Middle frontal gyrus (tissue), 1 donor: ENCODE results near the gene ENTPD5.
"Not testable (repeated sequence)": the region's sequence is repeated elsewhere in the genome, so short reads cannot be mapped to it uniquely, and the experiment has no call there.

Experiments
- DNase-seq: peaks from one replicate; pipeline ENCODE4 v3.0.0-alpha.2; 2015; ENCODE audit warnings: low spot score; ENCODE audit errors: extremely low spot score

Gene ENTPD5

DNA sequence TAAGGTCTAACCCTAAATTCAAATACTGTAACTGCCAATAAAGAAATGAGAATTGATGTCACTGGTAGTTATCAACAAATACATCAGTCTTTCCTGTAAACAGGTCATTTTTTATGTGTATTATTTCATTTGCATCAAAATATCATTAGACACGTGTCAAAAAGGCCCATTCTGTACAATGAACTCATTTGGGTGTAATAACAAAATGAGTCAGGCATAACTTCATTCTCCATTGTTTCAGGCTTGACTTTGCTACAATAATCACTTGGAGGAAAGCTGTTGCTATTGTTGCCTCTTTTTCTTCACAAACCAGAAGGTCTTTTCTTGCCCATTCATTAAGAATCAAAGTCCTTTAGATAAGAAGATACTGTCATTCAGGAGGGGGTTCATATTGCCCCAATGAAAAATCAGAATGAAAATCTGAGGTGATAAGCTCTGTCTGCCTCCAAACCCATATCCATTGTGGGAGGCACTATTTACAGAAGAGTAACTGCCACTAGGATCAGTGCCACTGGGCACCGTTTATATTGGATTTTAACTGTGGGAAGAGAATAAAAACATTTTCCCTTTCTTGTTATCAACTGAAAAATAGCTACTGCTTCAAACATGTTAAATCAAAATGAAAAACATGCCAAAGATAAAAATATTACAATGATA lies 10.1 kb downstream of the ENTPD5 start:
- DNase-seq = no peak

DNA sequence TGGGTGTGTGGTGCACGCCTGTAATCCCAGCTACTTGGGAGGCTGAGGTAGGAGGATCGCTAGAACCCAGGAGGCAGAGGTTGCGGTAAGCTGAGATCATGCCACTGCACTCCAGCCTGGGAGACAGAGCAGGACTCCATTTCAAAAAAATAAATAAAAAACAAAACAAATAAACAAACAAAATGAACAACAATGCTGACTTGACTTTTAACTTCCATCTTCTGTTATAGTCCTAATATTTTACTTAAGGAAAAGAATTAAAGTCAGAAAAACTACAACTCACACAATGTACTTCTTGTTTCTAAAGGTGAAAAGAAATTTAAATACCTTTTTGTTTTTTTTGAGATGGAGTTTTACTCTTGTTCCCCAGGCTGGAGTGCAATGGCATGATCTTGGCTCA lies 13.4 kb downstream of the ENTPD5 start:
- DNase-seq = not testable (repeated sequence)

DNA sequence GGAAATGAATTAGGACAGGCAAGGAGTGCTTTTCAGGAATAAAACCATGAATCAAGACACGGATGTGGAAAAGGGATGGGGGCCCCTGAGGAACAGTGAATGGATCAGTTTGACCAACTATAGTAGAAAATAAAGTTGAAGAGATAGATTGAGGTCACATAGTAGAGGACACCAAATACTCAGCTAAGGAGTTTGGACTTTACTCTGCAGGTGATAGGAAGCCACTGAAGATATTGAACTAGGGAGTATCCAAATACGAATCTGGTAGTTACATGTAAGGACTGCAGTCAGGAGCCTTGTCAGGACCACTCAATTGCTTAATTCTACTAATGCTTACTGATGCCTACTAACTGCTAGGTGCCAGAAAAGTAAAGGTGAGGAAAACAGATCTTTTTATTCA lies 20.4 kb downstream of the ENTPD5 start:
- no peak for DNase-seq

DNA sequence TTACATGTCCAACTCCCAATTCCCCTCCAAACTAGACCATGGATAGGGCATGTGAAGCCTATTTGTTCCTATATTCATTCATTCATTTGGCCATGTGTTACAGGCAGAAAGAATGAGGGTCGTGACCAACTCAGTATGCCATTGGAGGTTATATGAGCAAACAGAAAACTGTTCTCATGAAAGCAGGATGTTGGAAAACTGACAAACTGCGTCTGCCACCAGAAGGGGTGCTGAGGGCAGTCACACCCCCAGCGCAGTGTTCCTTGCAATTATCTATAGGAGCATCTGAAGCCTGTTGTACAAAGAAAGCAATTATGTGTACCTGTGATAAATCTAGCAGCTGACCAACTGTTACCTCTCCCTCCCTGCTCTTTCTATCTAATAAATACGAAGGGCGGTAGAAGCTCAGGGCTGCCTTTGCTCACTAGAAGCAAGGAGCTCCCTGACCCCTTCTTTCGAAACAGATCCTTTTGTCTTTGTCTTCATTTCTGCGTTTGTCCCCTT lies 21.1 kb downstream of the ENTPD5 start:
- DNase-seq = no peak

DNA sequence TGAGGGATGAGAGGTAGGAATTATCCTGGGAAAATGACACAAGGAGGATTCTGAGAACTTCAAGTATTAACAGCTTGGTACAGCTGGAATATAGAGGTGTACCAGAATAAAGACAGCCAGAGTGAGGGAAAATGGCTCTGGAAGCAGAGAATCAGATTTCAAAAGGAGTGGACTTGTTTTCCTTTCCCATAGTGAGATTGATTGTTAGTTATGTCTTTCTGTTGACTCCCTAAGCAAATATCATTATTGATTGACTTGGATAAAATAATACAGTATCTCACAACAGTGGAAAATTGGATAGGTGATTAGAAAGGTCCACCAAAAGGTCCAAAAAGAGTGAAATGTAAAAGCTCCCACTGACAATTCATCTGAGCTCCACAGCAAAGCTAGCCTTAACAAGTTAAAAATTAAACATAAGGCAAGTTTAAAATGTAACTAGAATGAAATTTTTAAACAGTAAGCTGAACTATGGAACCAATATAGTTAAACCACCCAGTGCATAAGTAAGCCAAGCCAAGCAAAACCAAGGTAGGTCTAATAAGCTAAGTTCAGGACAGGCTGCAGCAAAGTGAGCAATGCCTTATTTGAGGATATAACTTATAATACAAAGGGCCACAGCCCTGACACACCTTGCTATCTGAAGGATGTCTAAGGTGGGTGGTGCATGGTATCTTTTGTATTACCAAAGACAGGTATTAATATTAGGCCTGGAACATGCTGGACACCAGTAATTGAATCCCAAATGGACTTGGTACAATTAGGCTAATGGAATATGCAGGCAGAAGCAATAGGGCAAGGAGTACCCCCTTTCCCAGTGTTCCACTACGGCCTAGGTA lies 21.8 kb downstream of the ENTPD5 start:
- DNase-seq = no peak

DNA sequence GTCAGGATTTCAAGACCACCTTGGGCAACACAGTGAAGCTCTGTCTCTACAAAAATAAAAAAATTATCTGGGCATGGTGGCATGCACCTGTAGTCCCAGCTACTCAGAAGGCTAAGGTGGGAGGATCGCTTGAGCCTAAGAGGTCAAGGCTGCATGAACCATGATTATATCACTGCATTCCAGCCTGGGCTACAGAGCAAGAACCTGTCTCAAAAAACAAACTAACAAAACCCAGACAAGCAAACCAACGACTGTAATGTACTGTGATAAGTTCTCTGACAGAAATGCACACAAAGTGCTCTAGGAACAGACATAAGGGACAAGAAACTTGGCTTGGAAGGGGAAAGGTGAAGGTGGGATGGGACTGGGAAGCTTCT lies 22.4 kb downstream of the ENTPD5 start:
- no peak for DNase-seq

DNA sequence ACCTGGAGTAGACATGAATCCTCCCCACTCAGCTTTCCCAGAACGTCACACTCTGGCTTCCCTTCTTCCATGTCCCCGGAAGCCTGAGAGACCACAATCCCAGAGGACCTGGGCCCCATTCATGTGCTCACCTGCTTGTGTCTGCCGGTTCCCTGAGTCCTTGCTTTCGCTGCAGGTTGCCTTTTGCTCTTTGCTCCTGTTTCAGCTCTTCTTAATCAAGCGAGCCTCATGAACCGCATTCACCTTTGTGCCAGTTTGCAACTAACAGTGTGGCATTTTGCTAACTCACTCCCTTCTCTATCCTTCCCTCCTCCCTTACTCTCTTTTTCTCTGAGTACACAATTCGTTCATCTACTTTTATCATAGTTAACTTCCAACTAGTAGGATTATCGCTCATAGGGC lies 23.1 kb downstream of the ENTPD5 start:
- DNase-seq = no peak

DNA sequence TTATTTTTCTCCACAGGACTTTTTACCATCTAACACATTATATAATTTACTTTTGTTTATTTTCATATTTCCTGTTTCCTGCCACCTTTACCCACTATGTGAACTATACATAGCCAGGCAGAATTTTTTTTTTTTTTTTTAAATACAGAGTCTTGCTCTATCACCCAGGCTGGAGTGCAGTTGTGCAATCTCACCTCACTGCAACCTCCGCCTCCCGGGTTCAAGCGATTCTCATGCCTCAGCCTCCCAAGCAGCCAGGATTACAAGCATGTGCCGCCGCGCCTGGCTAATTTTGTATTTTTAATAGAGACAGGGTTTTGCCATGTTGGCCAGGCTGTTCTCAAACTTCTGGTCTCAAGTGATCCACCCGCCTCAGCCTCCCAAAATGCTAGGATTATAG lies 24.2 kb downstream of the ENTPD5 start:
- not testable (repeated sequence) for DNase-seq

DNA sequence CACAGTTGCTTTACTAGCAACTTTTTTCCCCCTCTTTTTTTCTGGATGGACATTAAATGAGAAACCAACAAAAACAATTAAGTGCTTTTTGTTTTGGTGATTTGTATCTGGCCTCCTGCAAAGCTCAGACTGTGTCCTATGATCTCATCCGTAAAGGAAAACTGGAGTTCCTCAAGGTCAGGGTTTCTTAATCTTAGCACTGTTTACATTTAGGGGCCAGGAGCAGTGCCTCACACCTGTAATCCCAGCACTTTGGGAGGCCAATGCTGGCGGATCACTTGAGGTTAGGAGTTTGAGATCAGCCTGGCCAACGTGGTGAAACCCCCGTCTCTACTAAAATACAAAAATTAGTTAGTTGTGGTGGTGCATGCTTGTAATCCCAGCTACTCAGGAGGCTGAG lies 28.0 kb downstream of the ENTPD5 start:
- DNase-seq = no peak

DNA sequence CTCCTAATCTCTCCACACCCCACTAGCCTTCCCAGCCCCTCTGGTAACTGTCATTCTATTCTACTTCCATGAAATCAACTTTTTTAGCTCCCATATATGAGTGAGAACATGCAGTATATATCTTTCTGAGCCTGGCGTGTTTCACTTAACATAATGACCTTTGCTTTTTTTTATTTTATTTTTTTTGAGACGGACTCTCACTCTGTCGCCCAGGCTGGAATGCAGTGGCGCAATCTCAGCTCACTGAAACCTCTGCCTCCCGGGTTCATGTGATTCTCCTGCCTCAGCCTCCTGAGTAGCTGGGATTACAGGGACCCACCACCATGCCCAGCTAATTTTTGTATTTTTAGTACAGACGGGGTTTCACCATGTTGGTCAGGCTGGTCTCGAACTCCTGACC lies 30.4 kb downstream of the ENTPD5 start:
- not testable (repeated sequence) for DNase-seq

DNA sequence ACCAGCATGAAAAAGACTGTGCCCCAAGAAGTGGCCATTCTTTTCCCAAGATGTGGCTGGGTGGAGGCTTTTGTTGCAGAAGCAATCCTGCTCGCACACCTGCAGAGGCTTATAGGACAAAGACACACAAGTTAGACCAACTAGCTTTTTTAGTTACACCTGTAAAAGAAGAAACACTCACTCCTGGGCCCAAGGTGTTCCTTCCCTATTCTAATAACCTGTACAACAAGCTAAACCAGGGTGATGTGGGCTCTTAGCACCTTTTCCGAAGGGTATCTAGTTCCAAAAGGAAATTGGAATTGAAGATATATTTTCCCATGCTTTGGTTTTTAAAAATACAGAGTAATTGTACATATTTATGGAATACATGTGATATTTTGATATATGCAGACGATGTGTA lies 31.0 kb downstream of the ENTPD5 start:
- no peak for DNase-seq

DNA sequence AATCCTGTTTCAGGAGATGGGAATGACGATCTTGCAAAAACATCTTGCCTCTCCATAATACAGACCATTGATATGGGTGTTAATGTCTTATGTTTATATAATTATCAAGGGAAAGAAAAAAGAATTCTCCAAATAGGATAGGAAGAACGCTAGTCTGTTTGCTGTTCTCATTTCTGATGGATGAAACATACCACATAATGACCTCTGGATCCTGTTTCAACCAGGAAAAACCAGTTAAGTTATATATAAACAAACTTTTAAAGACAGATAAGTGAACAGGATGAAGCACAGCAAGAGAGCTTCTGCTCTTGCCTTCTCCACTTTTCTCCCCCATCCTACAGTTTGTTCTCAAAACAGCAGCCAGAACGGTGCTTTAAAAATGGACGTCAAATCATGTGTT lies 41.2 kb downstream of the ENTPD5 start:
- DNase-seq = no peak

DNA sequence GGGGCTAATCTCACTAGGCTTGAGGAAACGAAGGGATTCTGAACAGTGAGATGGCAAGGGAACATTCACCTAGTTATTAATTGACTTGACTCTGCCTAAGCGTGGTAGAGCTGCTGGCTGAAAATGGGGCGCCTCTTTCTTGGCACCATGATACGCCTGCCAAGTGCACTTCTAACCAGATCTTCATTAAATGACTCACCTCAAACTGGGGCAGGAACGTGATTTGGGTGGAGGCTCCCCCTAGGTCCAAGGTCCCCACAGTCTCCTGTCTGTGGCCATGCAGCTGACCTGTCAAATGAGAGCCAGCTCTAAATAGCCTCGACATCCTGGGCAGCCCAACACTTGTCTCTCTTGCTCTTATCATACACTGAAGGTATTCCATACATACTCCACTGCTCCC lies 43.0 kb downstream of the ENTPD5 start:
- DNase-seq = no peak

DNA sequence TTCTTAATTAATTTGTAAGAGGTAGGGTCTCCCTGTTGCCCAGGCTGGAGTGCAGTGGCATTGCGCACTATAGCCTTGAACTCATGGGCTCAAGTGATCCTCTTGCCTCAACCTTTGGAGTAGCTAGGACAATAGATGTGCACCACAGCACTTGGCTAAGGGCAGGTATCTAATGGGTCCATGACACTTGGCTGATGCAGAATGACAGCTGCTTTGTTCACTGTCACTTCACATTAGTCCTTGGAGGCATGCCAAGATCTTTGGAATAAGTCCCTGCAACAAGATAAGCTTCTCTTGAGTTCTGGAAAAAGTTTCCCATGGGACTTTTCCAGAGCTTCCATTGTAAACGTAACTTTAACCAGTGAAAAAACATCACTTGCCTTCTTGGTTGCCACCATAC lies 45.6 kb downstream of the ENTPD5 start:
- DNase-seq = no peak

DNA sequence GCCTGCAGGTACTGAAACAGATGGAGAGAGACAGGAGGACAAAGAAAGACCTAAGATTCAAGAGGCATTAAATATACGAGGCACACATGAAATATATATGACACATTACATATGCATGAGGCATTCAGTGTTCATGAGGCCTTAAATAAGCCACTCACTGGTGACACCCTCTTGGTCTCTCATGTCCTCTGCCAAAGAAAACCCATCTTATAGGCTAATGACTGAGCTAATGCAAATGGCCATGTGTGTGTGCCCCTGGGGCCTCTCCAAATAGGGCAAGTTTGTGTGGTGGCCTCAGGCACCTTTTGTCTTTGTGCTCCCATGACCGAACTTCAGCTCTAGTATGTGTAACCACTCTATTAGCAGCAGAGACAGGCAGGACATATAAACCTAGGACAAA lies 50.2 kb downstream of the ENTPD5 start:
- DNase-seq = no peak

DNA sequence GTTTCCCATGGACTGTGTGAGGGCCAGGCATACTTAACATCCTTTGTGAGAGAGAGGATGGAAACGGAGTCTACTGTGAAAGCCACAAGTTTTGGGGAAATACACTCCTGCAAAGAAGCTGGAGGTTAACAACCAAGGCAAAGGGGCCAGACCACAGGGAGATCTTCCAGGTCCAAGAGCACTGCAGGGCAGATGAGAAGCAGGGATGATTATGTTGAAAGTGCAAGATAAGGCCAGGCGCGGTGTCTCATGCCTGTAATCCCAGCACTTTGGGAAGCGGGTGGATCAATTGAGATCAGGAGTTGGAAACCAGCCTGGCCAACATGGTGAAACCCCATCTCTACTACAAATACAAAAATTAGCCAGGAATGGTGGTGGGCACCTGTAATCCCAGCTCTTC lies 53.9 kb downstream of the ENTPD5 start:
- no peak for DNase-seq

DNA sequence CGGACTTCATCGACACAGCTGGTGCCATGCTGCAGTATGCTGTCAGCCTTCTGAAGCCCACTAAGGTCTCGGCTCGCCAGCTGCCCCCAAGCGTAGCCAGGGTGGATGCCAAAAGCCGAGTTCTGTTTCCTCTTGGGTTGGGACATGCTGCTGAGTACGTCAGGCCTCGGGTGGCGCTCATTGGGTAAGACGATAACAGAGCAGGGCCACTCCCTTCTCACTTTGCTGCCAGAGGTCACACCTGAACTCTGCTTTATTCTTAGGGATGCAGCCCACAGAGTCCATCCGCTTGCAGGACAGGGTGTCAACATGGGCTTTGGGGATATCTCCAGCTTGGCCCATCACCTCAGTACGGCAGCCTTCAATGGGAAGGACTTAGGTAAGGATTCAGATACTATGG lies 57.9 kb downstream of the ENTPD5 start:
- no peak for DNase-seq

DNA sequence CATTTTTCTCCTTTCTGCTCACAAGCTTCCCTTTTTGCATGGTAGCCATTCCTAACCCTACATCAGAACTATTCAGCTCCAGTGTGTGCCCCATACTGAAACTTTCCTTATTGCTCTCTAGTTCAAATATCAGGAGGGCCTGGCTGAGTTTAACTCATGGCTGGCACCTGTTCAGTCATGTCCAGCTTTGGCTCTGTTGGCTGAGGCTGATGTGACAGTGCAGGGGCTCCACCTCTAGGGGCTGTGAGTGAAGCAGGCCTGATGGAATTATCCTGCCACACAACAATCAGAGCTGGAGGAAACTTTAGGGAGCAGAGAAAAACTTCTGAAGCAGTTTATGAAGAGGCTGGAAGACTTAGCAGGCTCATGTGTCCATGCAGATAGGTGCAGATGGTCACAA lies 60.5 kb downstream of the ENTPD5 start:
- no peak for DNase-seq

DNA sequence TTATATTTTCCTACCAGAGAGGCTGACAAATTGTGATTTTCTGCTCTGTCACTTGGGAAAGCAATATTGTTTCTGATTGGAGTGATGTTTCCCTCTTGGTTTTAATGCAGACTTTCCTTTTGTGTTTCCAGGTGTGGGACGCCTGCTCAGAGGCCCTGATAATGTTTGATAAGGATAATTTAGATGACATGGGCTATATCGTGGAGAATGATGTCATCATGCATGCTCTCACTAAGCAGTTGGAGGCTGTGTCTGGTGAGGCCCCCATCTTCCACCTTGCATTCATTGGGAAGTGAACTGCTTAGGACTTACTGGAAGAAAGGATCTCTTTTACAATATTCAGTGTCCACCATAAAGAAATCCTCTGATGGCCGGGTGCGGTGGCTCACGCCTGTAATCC lies 63.4 kb downstream of the ENTPD5 start:
- no peak for DNase-seq

DNA sequence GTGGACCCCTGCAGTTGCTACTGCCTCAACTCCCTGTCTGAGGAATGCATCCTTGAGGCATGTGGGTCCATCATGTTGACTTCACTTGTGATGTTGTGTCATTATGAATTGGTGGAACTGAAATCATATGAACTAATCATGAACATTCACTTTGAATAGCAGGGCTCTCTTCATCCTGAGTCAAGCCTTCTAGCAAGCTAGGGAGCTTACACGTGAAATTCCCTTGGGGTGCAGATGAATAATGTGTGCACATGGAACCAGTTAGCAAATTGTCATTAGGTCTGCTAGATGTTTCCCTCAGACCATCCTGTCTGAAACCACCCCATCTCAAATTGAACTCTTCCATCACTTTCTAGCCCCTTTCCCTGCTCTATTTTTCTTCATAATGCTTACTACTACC lies 65.4 kb downstream of the ENTPD5 start:
- DNase-seq = no peak

DNA sequence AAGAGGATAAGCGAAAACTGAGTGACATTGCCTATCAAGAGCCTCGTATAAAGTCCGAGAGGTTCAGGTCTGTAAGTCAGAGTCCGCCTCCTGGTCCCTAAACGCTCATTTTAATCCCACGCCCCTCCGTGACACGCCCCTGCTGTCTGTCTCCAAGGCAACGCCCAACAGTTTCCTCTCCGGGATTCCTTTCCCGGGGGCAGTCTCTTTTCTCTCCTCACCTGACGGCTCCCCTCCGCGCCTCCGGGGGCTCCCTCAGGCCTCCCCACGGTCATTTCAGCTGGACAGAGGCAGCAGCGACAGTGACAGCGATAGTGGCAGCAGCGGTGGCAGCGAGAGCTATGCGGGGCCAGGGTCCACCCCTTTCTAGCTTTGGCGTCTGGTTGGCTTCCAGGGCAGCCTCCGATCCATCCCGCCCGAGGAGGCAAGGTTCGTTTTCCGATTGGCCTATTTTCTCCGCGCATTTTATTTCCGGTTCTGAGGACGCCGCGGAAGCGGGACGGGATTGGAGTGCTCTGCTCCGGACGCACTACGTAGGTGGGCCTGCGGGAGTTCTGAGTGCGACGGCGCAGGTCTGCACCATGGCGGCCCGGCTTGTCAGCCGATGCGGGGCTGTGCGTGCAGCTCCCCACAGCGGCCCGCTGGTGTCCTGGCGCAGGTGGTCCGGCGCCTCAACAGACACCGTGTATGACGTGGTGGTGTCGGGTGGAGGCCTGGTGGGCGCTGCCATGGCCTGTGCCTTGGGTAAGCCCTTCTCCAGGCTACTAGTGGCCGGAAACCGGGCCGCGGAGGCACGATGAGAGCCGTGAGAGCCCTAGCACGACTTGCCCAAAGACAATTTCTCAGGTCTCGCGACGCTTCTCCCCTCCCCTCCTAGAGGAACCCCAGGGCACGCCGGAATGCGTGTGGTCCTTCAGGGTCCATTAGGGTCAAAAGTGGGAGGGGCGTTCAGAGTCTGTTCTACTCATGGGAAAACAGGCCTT lies 69.0 kb downstream of the ENTPD5 start, which contains the start of the genes COQ6 and FAM161B:
TSS of gene COQ6 (plus strand) at position 551 of the 983 bp plus-strand sequence. CDS start at position 582, 31 bp downstream.
TSS of gene FAM161B (minus strand) at position 343 of the 983 bp plus-strand sequence. CDS start at position 275, 68 bp downstream.
- peak; percentile 94 for DNase-seq
